GM08714 (cell line): ENCODE measurements around the gene APOBEC4.
A peak's percentile ranks its signal among the peaks of the same experiment; 100 is the strongest.
"Not testable (repeated sequence)": the region's sequence is repeated elsewhere in the genome, so short reads cannot be mapped to it uniquely, and the experiment has no call there.

ENCODE experiments used
- H3K4me3 ChIP-seq: fragments of 200-500 bp; sonication (Bioruptor generic); 2 replicates; pipeline ENCODE4 v1.5.1; 2014; ENCODE audit warnings: mild to moderate bottlenecking, low read length, inconsistent platforms
- ZNF274 ChIP-seq: IDR thresholded peaks from 2 replicates; pipeline ENCODE4 v1.6.1; 2012; ENCODE audit warnings: mild to moderate bottlenecking, low read depth, low read length

Gene APOBEC4

DNA sequence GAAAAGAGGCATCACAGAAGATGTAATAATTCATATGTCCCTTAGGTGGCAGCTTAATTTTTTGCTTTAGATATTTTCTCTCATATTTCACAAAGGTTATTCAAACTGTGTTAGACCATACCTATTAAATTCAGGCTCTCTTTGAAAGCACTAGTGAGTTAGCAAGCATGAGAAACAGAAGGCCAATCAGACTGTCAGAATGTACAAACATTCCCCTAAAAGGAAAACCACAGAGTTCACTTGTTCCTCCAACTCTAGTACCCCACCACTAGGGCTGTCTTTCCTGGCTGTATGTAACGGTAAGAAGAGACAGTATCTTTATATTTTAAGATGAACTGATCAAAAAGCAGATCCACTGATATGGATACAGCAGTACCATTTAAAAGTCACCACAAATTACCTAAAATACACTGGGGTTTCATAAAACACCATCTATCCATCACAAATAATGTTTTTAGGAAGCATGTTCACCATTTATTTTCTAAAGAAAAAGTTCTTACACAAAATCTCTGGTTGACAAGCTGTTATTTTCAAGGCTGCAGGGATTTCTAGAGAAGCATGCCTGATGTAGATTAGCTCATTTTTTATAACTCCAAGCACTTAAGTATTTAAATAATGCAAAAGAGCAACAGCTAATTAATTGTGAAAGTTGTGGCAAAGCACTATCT is 19.3 kb downstream of the APOBEC4 start:
- peak overlapping the region; percentile 99; the same call in 1 of the 2 replicates for H3K4me3 ChIP-seq
- no peak for TF ChIP-seq ZNF274

DNA sequence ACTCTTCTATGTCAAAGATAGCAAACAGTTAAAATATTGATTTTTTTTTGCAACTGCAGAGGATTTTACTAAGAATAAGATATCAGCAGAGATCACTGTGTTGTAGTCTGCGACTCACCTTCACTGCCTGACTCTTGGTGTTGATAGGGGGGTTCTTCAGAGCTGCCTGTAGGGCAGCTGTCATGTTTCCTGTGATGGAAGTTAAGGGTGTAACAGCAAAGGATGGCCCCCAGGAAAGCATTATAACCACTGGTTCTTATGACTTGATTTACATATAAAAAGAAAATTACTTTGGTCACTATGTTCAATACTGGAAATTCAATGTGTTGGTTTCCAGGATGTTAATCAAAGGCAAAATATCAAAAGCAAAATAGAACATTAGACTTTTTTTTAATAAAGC is 20.2 kb downstream of the APOBEC4 start:
- H3K4me3 ChIP-seq, result peak overlapping the region; percentile 99

DNA sequence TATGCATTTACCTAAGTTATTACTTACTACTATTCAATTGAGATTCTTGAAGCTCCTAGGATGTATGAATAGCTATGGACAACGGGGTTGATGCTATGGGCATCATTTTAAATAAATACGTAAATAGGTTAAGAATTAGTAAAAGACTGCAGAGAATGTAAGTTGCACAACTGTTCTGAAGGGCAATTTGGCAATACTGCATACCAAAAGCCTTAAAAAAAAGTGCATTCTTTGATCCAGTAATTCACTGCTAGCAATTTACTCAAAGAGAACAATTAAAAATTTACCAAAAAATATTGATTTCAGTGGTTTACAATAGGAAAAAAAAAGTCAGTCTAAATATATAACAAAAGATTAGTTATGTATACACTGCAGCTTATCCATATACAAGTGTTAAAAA is 21.0 kb downstream of the APOBEC4 start:
- TF ChIP-seq ZNF274, result no peak
- peak overlapping the region; percentile 99; the same call in 1 of the 2 replicates for H3K4me3 ChIP-seq

More for the DNA sequence above, 20.2 kb downstream of the APOBEC4 start:
- no peak for TF ChIP-seq ZNF274

DNA sequence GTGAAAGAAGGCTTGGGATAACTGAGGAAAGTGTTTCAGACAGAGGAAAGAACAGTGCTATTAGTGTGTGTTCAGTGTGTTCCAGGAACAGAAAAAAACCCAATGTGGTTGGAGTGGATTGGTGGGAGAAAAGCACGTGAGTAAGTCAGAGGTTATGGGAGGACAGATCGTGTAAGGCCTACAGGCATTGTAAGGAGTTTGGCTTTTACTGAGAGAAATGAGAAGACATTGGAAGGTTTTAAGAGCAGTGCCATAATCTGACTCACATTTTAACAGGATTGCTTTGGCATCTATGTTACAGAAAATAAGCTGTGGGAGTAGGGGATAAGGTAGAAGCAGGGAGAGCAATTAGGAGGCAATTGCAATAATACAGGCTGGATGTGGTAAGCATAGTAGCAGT is 22.4 kb downstream of the APOBEC4 start:
- no peak for TF ChIP-seq ZNF274
- no peak overlapping the region; the same call in 1 of the 2 replicates for H3K4me3 ChIP-seq

DNA sequence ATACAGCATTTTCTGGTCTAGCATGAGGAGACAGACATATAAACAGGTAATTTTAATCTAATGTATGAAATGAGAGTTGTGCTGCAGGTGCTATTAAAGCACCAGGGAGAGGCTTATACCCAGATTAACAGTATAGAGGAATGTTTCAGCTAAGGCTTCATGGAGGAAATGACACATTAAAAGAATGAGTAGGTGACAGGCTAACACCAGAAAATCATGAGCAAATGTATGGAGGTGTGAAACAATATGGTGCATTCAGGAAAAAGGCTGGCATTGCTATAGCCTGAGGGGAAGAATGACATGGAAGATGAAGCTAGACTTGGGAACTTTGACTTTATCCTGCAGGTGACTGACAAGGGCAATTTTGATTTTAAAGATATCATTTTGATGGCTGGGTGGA is 24.6 kb downstream of the APOBEC4 start:
- TF ChIP-seq ZNF274, result no peak
- no peak overlapping the region for H3K4me3 ChIP-seq

DNA sequence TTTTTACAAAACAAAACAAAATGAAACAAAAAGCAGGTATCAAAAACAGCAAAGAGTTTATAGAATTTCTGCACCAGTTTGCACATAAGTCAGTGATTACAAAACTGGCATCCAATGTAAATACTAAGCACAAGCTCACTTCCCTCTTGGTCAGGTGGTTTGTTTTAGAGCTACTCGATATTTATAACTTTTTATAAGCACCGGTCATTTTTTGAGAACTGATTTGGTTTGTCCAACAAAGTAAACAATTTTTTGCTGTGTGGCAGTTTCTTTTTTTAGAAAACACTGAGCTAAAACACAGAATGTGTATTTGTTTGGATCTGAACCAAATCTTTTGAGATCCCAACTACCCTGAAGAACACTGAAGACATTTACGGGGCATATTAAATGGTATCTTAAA is 26.9 kb downstream of the APOBEC4 start:
- H3K4me3 ChIP-seq, result not testable (repeated sequence)

DNA sequence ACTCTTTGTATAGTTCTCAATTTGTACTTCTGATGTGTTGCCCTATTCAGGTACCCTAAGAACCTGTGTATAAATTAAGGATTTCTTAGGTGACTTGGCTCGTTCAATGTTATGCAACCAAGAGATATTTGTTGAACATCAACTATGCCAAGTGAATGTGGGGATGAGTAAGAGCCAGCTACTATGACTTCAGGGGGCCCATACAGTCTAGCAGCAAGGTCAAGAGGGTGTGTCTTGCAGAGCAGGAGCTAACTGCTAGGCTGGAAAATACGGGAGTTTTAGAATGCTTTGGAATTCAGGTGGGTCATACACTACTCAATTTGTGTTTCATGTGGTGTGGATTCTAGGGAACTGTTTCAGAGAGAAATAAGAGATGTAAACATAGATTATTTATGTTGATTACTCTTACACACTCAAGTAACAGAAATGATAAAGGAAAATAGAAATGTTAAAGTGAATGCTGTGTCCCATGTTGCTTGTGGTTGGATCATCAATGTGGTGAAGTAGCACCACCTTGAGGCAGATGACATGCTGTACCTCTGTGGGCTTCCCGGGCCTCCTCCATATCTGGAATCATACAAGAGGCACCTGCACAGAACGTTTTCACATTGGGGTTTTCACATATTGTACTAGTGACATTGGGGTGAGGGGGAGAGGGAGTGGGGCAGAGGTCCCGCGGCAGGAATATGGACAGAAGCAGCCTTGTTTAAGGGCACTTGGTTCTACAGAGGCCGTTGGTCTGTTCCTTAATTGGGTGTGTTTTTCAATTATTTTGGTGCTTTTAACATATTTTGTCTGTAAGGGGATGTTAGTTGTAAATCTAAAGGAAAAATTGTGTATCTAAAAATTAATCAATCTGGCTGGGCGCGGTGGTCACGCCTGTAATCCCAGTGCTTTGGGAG is 30.0 kb downstream of the APOBEC4 start:
- H3K4me3 ChIP-seq, result no peak overlapping the region
- TF ChIP-seq ZNF274, result no peak

DNA sequence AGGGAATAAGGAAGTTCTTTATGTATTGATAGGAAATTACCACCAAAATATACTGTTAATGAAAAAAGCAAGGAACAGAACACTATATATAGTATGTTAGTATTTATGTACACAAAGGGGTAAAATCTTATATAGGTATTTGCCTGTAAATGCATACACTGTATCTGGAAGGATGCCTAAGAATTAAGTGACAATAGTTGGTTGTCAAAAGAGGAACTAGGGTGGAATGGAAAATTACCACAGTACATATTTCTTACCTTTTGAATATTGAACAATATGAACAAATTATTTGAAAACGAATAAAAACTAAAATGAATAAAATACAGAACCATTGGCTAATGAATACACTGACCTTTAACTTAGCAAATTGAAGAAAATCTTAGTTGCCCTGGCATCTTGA is 31.1 kb downstream of the APOBEC4 start:
- H3K4me3 ChIP-seq, result no peak overlapping the region
- no peak for TF ChIP-seq ZNF274

DNA sequence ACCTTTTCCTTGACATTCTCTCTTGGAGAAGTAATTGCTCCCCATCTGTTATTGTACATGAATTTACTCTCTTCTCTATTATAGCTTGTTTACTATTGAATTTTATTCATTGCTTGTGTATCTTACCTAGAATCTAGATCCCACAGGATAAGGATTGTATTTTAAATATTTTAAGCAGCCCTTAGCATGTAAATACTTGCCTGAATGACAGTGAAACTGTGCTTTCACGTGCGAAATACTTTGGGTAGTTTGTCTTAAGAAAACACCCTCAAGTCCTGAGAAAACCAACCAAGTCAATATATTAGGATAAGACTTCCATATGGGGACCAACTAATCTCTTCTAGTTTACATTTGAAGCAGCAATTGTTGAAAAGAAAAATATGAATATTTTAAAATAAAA is 32.8 kb downstream of the APOBEC4 start:
- no peak overlapping the region for H3K4me3 ChIP-seq
- no peak for TF ChIP-seq ZNF274

DNA sequence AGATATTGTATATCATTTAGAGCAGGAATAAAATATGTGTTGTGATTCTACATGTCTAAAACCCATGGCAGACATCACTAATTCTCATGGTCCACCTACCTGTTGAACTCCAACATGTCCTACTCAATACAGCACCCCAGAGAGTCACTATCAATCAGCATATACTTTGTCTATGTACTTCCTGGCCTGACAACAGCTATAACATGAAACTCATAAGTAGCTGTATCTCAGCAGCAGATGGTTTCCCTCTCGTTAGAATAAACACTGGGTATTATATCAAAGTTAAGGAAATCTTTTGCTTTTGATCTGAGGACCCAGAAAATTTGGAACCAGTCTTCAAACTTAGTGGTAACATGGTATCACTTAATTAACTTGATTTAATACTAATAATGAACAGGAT is 33.3 kb downstream of the APOBEC4 start:
- TF ChIP-seq ZNF274, result no peak
- no peak overlapping the region for H3K4me3 ChIP-seq

DNA sequence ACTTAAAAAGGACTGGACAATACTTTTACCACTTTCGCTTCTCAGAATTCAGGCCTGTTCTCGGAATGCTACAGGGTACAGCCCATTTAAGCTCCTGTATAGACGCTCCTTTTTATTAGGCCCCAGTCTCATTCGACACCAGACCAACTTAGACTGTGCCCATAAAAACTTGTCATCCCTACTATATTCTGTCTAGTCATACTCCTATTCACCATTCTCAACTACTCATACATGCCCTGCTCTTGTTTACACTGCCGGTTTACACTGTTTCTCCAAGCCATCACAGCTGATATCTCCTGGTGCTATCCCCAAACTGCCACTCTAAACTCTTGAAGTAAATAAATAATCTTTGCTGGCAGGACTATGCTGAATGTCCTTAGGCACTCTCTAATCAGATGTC is 34.9 kb downstream of the APOBEC4 start:
- H3K4me3 ChIP-seq, result not testable (repeated sequence)

DNA sequence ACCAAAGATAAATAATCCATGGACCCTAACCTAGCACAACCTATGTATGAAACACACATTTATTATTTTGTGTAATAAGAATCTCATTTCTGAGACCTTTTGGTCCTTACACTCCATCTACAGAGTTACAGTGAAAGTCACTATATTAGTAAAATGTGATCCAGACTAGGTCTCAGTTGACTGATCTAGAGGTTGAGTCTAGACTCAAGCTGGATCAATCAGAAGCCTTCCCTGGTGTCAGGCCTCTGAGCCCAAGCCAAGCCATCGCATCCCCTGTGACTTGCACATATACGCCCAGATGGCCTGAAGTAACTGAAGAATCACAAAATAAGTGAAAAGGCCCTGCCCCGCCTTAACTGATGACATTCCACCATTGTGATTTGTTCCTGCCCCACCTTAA is 40.1 kb downstream of the APOBEC4 start:
- H3K4me3 ChIP-seq, result not testable (repeated sequence)

DNA sequence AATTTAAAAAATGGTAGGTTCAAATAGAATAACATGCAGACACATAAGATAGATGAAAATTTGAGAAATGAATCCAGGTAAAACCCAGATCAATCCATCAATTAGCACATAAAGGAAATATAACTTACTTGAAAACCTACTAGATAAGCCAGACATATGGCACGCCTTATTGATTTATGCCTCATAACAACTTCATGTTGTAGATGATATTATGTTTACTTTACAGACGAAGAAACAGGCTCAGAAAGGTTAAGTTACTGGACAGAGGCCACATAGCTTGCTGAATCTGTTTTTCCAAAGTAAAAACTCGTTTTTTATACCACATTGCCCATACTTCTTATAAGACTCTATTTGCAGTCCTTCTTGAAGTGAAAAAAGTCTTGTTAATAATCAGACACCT is 40.7 kb downstream of the APOBEC4 start:
- no peak overlapping the region for H3K4me3 ChIP-seq
- no peak for TF ChIP-seq ZNF274

DNA sequence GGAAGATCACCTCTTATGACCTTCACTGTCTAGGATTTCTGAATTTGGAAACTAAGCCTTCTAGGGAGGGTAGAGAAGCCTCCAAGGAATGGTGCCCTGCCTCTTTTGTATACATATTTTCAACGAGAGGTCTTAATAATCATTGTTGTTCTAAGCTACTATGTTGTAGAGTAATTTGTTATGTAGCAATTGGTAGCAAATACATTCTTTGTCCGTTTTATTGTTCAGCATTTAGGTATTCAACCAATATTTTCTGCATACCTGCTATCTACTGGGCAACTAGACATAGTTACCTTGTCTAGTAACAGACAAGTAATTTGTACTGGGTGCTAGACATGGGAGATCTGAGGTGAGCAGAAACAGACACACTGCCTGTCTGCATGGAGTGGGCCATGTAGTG is 42.1 kb downstream of the APOBEC4 start:
- no peak overlapping the region for H3K4me3 ChIP-seq
- no peak for TF ChIP-seq ZNF274

DNA sequence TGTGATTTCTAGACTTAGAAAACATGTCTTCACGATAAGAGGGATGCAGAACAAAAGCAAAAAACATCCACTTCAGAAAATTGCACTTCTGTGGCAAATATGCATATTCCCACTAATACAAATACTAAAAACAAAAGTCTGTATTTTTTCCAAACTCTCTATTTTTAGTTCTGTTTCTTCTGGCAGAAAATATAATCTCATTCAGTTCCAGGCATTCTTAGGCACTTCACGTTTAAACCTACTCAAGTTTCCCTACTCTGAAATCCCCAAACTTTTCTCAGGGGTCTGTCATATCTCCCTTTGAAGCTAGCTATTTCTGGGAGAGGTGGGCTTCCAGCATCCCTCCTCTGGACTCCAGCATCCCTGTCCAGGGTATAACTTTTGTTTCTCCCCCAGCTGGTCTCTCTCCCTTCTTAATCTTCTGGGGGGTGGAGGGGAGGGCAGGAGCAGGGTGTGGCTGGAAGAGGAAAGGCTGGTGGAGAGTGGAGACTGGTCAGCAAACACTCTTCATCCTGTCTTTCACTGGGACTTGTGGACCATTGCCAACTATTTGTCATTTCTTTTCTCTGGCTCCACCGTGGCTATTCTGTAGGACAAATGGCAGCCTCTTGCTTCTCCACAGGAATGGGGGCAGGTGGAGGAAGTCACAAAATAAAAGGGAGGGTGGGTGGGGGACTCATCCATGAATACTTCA is 43.2 kb downstream of the APOBEC4 start:
- no peak overlapping the region for H3K4me3 ChIP-seq
- no peak for TF ChIP-seq ZNF274
